SKM-1 (cell line): ENCODE results near the gene KATNB1.
"Not testable (repeated sequence)": the region's sequence is repeated elsewhere in the genome, so short reads cannot be mapped to it uniquely, and the experiment has no call there.

Experiments used
- DNase-seq: peaks from one replicate; lab custom pipeline; 2025; ENCODE audit not compliant: unreplicated experiment; lab: John Stamatoyannopoulos, UW

KATNB1 gene

GRCh38 chr16:57700781-57701551 is 34.6 kb upstream of the KATNB1 start:
- no peak for DNase-seq

GRCh38 chr16:57701759-57702371 is 33.7 kb upstream of the KATNB1 start:
- DNase-seq, result no peak

- DNase-seq, result no peak
Observed at GRCh38 chr16:57703416-57704010, 32.1 kb upstream of the KATNB1 start.

- DNase-seq, result no peak
Observed at GRCh38 chr16:57704011-57704904, 31.3 kb upstream of the KATNB1 start.

GRCh38 chr16:57704905-57705852 is 30.4 kb upstream of the KATNB1 start:
- DNase-seq, result no peak

- no peak for DNase-seq
Observed at GRCh38 chr16:57706717-57707116, 28.9 kb upstream of the KATNB1 start.

- no peak for DNase-seq
Observed at GRCh38 chr16:57707331-57707730, 28.2 kb upstream of the KATNB1 start.

- no peak for DNase-seq
Observed at GRCh38 chr16:57708168-57708567, 27.4 kb upstream of the KATNB1 start.

- no peak for DNase-seq
Observed at GRCh38 chr16:57709663-57710062, 25.9 kb upstream of the KATNB1 start.

GRCh38 chr16:57711346-57711745 is 24.2 kb upstream of the KATNB1 start:
- DNase-seq, result no peak

GRCh38 chr16:57711993-57712392 is 23.6 kb upstream of the KATNB1 start:
- DNase-seq, result no peak

GRCh38 chr16:57712569-57712968 is 23.0 kb upstream of the KATNB1 start:
- DNase-seq, result not testable (repeated sequence)

GRCh38 chr16:57713596-57713995 is 22.0 kb upstream of the KATNB1 start:
- DNase-seq, result no peak

GRCh38 chr16:57714047-57714446 is 21.5 kb upstream of the KATNB1 start:
- DNase-seq, result no peak

GRCh38 chr16:57720142-57720575 is 15.4 kb upstream of the KATNB1 start:
- DNase-seq, result peak; percentile 23

- no peak for DNase-seq
Observed at GRCh38 chr16:57721356-57722209, 14.0 kb upstream of the KATNB1 start.

GRCh38 chr16:57722210-57722499 is 13.4 kb upstream of the KATNB1 start:
- no peak for DNase-seq

GRCh38 chr16:57722651-57723050 is 12.9 kb upstream of the KATNB1 start:
- no peak for DNase-seq

GRCh38 chr16:57723170-57723569 is 12.4 kb upstream of the KATNB1 start:
- no peak for DNase-seq
